Measurements from ENCODE around the gene VAC14. TPM values are rescaled to one million over a fixed set of nuclear protein-coding genes. Genes with fewer than 3 reads are reported as not detected.
"Not testable (repeated sequence)": the region's sequence is repeated elsewhere in the genome, so short reads cannot be mapped to it uniquely, and the experiment has no call there.

Gene VAC14
- polyA plus RNA-seq, 3 donors, result 20.7 to 49.4 (median 31.1) TPM

DNA sequence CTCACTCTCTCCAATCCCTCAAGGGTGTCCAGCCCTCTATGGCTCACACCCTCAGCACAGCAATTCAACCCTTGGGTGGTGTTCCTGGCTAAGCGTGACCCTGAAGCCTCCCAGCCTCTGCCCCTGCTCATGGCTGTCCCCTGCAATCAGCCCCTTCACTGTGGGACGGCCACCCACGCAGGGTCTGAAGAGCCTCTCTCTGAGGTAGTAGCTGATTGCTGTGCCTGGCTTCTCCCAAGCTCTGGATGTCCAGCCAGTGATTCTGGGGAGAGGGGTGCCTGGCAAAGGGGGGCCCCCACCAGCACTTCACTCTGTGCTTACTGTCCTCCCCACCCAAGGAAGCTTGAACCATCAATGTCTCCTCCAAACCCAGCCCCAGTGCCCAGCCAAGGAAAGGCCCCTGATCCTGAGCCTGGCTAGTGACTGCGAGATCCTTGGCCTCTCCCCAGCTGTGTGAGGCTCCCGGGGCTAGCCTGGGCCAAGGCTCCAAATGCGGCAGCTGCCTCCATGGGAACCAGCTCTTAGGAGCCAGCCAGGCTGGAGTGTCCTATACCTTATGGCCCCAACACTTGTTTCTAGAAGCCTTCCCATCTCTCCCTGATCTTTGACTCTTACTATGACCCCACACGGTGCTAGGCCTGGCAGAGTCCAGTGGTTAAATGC is 125.0 kb downstream of the VAC14 start:
- H3K4me3 ChIP-seq (replicated peaks in 1 of 3; ENCODE audit: low read depth in 2 of 3, low read length in 3 of 3), result no peak overlapping the region
- peaks cover 0 to 3% (median 0%) of the 10 kb centered on the region in 7 donors for H3K9me3 Mint-ChIP-seq
- intact Hi-C loops (cut with micrococcal nuclease), result no loop called here
- H3K4me1 Mint-ChIP-seq, result no peaks in the 10 kb centered on the region
- no peak overlapping the region for H2AFZ ChIP-seq (ENCODE audit: insufficient read depth, low read depth, low read length, poor library complexity, severe bottlenecking)
- H3K27ac ChIP-seq (ENCODE audit: low read depth in 1 of 2, low read length in 2 of 2), result no peak overlapping the region
- H3K36me3 ChIP-seq (replicated peaks in 1 of 2; ENCODE audit: control insufficient read depth in 1 of 2, insufficient read depth in 2 of 2, low read length in 2 of 2), result no peaks in the 10 kb centered on the region
- DNase-seq, result no peak
- H3K9ac ChIP-seq (ENCODE audit: insufficient read depth, low read length, poor library complexity, severe bottlenecking), result no peak overlapping the region
- peaks cover 0 to 2% of the 10 kb centered on the region in 2 donors for H3K36me3 Mint-ChIP-seq
- H3K9me3 ChIP-seq (replicated peaks in 1 of 2; ENCODE audit: control insufficient read depth in 1 of 2, insufficient read depth in 1 of 2, low read length in 2 of 2), result no peaks in the 10 kb centered on the region
- H3K4me2 ChIP-seq (replicated peaks; ENCODE audit: extremely low read depth, low read length, poor library complexity, severe bottlenecking), result no peak overlapping the region
- H3K27ac Mint-ChIP-seq, result peak overlapping the region in 1 of 7 donors; percentile 12
- TF ChIP-seq, protein P1, sequence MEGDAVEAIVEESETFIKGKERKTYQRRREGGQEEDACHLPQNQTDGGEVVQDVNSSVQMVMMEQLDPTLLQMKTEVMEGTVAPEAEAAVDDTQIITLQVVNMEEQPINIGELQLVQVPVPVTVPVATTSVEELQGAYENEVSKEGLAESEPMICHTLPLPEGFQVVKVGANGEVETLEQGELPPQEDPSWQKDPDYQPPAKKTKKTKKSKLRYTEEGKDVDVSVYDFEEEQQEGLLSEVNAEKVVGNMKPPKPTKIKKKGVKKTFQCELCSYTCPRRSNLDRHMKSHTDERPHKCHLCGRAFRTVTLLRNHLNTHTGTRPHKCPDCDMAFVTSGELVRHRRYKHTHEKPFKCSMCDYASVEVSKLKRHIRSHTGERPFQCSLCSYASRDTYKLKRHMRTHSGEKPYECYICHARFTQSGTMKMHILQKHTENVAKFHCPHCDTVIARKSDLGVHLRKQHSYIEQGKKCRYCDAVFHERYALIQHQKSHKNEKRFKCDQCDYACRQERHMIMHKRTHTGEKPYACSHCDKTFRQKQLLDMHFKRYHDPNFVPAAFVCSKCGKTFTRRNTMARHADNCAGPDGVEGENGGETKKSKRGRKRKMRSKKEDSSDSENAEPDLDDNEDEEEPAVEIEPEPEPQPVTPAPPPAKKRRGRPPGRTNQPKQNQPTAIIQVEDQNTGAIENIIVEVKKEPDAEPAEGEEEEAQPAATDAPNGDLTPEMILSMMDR (IDR thresholded peaks at IDR 0.05), result no peak
- H3K4me1 ChIP-seq (ENCODE audit: control insufficient read depth in 1 of 2, insufficient read depth in 2 of 2, low read length in 2 of 2), result no peaks in the 10 kb centered on the region
- peaks cover 0 to 3% (median 0%) of the 10 kb centered on the region in 3 donors for H3K27me3 Mint-ChIP-seq (ENCODE audit: low read depth in 3 of 3)
- no peaks in the 10 kb centered on the region for H3K79me2 ChIP-seq (ENCODE audit: insufficient read depth, low read length)
- H3K4me3 Mint-ChIP-seq, result no peak overlapping the region
- 94% methylated on average over 6 of the region's 7 CpGs for WGBS (ENCODE audit: insufficient coverage)
- H3K27me3 ChIP-seq (ENCODE audit: control insufficient read depth in 2 of 2, insufficient read depth in 2 of 2, low read length in 2 of 2), result no peaks in the 10 kb centered on the region
- H4K20me1 ChIP-seq (ENCODE audit: insufficient read depth, low read length), result no peaks in the 10 kb centered on the region

DNA sequence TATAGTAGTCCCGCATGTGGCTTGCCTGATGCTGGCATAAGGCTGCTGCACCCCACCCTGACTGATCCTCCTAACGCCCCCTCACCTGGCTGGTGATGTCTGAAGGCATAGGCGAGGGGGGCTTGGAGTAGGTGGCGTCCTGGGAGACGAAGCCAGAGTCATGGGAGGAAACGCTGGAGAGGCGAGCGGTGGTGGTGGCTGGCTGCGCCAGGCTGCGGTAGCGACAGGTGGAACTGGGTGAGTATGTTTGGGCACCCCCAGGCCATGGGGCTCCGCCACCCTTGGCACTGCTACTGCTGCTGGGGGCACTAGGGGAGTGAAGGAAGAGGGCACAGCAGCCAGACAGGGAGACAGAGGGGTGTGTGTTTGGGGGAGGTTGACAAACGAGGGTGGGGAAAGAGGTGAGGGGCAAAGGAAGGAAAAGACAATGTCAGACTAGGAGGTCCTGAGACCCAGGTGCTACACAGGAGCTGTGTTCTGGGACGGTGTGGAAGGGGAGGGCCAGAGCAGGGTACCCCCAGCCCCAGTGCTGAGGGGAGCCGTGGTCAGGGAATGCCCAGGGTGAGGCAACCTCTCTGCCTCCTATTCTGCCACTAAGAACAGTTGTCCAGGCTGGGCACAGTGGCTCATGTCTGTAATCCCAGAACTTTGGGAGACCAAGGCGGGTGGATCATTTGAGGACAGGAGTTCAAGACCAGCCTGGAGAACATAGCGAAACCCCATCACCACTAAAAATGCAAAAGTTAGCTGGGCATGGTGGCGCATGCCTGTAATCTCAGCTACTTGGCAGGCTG is 126.5 kb downstream of the VAC14 start:
- TF ChIP-seq, protein P1 (IDR thresholded peaks at IDR 0.05), result no peak
- intact Hi-C loops (cut with micrococcal nuclease), result no loop called here
- Histone ChIP-seq H3K27ac (ENCODE audit: low read depth in 1 of 2, low read length in 2 of 2) (no peak overlapping the region), H2AFZ (ENCODE audit: insufficient read depth, low read depth, low read length, poor library complexity, severe bottlenecking) (no peak overlapping the region), H3K4me1 (ENCODE audit: control insufficient read depth in 1 of 2, insufficient read depth in 2 of 2, low read length in 2 of 2) (no peaks in the 10 kb centered on the region), H3K4me3 (replicated peaks in 1 of 3; ENCODE audit: low read depth in 2 of 3, low read length in 3 of 3) (no peak overlapping the region), H3K9ac (ENCODE audit: insufficient read depth, low read length, poor library complexity, severe bottlenecking) (no peak overlapping the region), H3K9me3 (replicated peaks in 1 of 2; ENCODE audit: control insufficient read depth in 1 of 2, insufficient read depth in 1 of 2, low read length in 2 of 2) (no peaks in the 10 kb centered on the region), H3K79me2 (ENCODE audit: insufficient read depth, low read length) (no peaks in the 10 kb centered on the region), H3K4me2 (replicated peaks; ENCODE audit: extremely low read depth, low read length, poor library complexity, severe bottlenecking) (no peak overlapping the region), H3K27me3 (ENCODE audit: control insufficient read depth in 2 of 2, insufficient read depth in 2 of 2, low read length in 2 of 2) (no peaks in the 10 kb centered on the region), H3K36me3 (replicated peaks in 1 of 2; ENCODE audit: control insufficient read depth in 1 of 2, insufficient read depth in 2 of 2, low read length in 2 of 2) (no peaks in the 10 kb centered on the region), H4K20me1 (ENCODE audit: insufficient read depth, low read length) (no peaks in the 10 kb centered on the region)
- Mint-ChIP-seq H3K36me3 (peaks cover 0 to 2% of the 10 kb centered on the region in 2 donors), H3K4me1 (no peaks in the 10 kb centered on the region), H3K27ac (peak overlapping the region in 1 of 7 donors; percentile 12), H3K27me3 (ENCODE audit: low read depth in 3 of 3) (peaks cover 0 to 1% (median 0%) of the 10 kb centered on the region in 3 donors), H3K4me3 (no peak overlapping the region), H3K9me3 (peaks cover 0 to 3% (median 0%) of the 10 kb centered on the region in 7 donors)
- no peak for DNase-seq
- 96% methylated on average over 16 of the region's 18 CpGs for WGBS (ENCODE audit: insufficient coverage)

- H3K27me3 Mint-ChIP-seq (ENCODE audit: low read depth in 3 of 3); H3K36me3 Mint-ChIP-seq; H3K79me2 ChIP-seq (ENCODE audit: insufficient read depth, low read length); H3K4me1 ChIP-seq (ENCODE audit: control insufficient read depth in 1 of 2, insufficient read depth in 2 of 2, low read length in 2 of 2); intact Hi-C loops (cut with micrococcal nuclease); H3K9me3 Mint-ChIP-seq; H3K4me1 Mint-ChIP-seq; H3K4me3 ChIP-seq (replicated peaks in 1 of 3; ENCODE audit: low read depth in 2 of 3, low read length in 3 of 3); H4K20me1 ChIP-seq (ENCODE audit: insufficient read depth, low read length); H3K27ac Mint-ChIP-seq; H3K27ac ChIP-seq (ENCODE audit: low read depth in 1 of 2, low read length in 2 of 2); H3K27me3 ChIP-seq (ENCODE audit: control insufficient read depth in 2 of 2, insufficient read depth in 2 of 2, low read length in 2 of 2); DNase-seq; H3K9me3 ChIP-seq (replicated peaks in 1 of 2; ENCODE audit: control insufficient read depth in 1 of 2, insufficient read depth in 1 of 2, low read length in 2 of 2); H3K9ac ChIP-seq (ENCODE audit: insufficient read depth, low read length, poor library complexity, severe bottlenecking); H3K4me2 ChIP-seq (replicated peaks; ENCODE audit: extremely low read depth, low read length, poor library complexity, severe bottlenecking); H3K36me3 ChIP-seq (replicated peaks in 1 of 2; ENCODE audit: control insufficient read depth in 1 of 2, insufficient read depth in 2 of 2, low read length in 2 of 2); H3K4me3 Mint-ChIP-seq; H2AFZ ChIP-seq (ENCODE audit: insufficient read depth, low read depth, low read length, poor library complexity, severe bottlenecking): not testable (repeated sequence)
- whole genome bisulfite sequencing (ENCODE audit: insufficient coverage), result 100% methylated on average over 3 of the region's 4 CpGs
Measured at GRCh38 chr16:70670938-70671337, 130.0 kb downstream of the VAC14 start.
